CD4-positive, alpha-beta T cell (primary cell): ENCODE measurements around the gene HELZ2. TPM values are rescaled to one million over a fixed set of nuclear protein-coding genes. Genes with fewer than 3 reads are reported as not detected.

ENCODE experiments used
- ATAC-seq: fragments of 200-7000 bp; cut with Tn5 transposase; one replicate; pipeline ENCODE4 v1.10.0; 2022; ENCODE audit warnings: mild to moderate bottlenecking; ENCODE audit not compliant: poor library complexity
- CTCF ChIA-PET: fragments of 350-600 bp; sonication (Branson Sonifier 250); formaldehyde crosslinking; loops from one replicate; lab custom pipeline; 2021; ENCODE audit warnings: antibody characterized with exemption, inconsistent platforms; lab: Charles Lee
- POLR2A ChIA-PET: fragments of 350-600 bp; sonication (Branson Sonifier 250); formaldehyde crosslinking; loops from one replicate; lab custom pipeline; 2021; ENCODE audit warnings: antibody characterized with exemption, inconsistent platforms; lab: Charles Lee
- DNase-seq, 14 experiments: peaks; one replicate each; pipeline ENCODE4 v3.0.0-alpha.2; 2013 to 2020; ENCODE audit warnings: mixed read lengths in 2 of 14
- H3K27ac ChIP-seq, 2 donors: one replicate each; pipeline versions ENCODE4 v1.5.1 to v1.7.0; 2013; ENCODE audit warnings: low read length in 2 of 2, low read depth in 1 of 2, mild to moderate bottlenecking in 1 of 2
- H3K27me3 ChIP-seq, 2 experiments: 1 replicate in 1 of 2; 2 replicates in 1 of 2; pipeline versions ENCODE4 v1.6.1 to v1.7.0; 2013; ENCODE audit warnings: low read length in 2 of 2, control low read depth in 1 of 2, mild to moderate bottlenecking in 1 of 2, moderate library complexity in 1 of 2; ENCODE audit not compliant: insufficient read depth in 2 of 2, control insufficient read depth in 1 of 2
- H3K36me3 ChIP-seq: one replicate; pipeline ENCODE4 v1.6.1; 2013; ENCODE audit warnings: low read length, control low read depth; ENCODE audit not compliant: insufficient read depth
- H3K4me1 ChIP-seq: one replicate; pipeline ENCODE4 v1.6.1; 2013; ENCODE audit warnings: low read length, control low read depth; ENCODE audit not compliant: insufficient read depth
- H3K4me3 ChIP-seq: one replicate; pipeline ENCODE4 v1.5.1; 2013; ENCODE audit warnings: mild to moderate bottlenecking, low read length, moderate library complexity
- H3K9me3 ChIP-seq, 2 experiments: 1 replicate in 1 of 2; 2 replicates in 1 of 2; pipeline versions ENCODE4 v1.6.1 to v1.7.0; 2013; ENCODE audit warnings: low read length in 2 of 2, mild to moderate bottlenecking in 2 of 2, control low read depth in 1 of 2, moderate library complexity in 1 of 2; ENCODE audit not compliant: control insufficient read depth in 1 of 2, insufficient read depth in 1 of 2
- H3K27ac Mint-ChIP-seq: one replicate; pipeline ENCODE4 v1.8.0; 2020; ENCODE audit warnings: mixed read lengths
- H3K27me3 Mint-ChIP-seq: one replicate; pipeline ENCODE4 v1.8.0; 2021; ENCODE audit warnings: mixed read lengths
- H3K36me3 Mint-ChIP-seq: one replicate; pipeline ENCODE4 v1.8.0; 2021; ENCODE audit warnings: low read depth, mixed read lengths
- H3K4me1 Mint-ChIP-seq: one replicate; pipeline ENCODE4 v1.8.0; 2021; ENCODE audit warnings: low read depth, mixed read lengths
- H3K4me3 Mint-ChIP-seq: one replicate; pipeline ENCODE4 v1.8.0; 2020; ENCODE audit warnings: mild to moderate bottlenecking, mixed read lengths
- H3K9me3 Mint-ChIP-seq: one replicate; pipeline ENCODE4 v1.8.0; 2020; ENCODE audit warnings: mixed read lengths
- intact Hi-C, 2 experiments: fragments of 100-400 bp; cut with DNase I in 1 of 2; cut with micrococcal nuclease in 1 of 2; formaldehyde crosslinking; loops; one replicate each; pipeline versions ENCODE4 v1.15.1 to v1.9.0; 2023 to 2025; cut with DNase I, micrococcal nuclease
- total RNA-seq, 174 experiments: library from RNA in 2 of 174; stranded (reverse) in 2 of 174; gene quantifications; one replicate each; pipeline ENCODE4 v1.2.3 and lab custom pipeline; 2021 to 2026
- TF ChIP-seq, protein P1 (sequence below): fragments of 200-600 bp; IDR thresholded peaks from one replicate; pipeline ENCODE4 v1.8.0; 2022; ENCODE audit warnings: antibody characterized with exemption, mild to moderate bottlenecking

Gene HELZ2
- total RNA-seq, 2 experiments from 2014 or later = 57.7 to 59.6 TPM

DNA sequence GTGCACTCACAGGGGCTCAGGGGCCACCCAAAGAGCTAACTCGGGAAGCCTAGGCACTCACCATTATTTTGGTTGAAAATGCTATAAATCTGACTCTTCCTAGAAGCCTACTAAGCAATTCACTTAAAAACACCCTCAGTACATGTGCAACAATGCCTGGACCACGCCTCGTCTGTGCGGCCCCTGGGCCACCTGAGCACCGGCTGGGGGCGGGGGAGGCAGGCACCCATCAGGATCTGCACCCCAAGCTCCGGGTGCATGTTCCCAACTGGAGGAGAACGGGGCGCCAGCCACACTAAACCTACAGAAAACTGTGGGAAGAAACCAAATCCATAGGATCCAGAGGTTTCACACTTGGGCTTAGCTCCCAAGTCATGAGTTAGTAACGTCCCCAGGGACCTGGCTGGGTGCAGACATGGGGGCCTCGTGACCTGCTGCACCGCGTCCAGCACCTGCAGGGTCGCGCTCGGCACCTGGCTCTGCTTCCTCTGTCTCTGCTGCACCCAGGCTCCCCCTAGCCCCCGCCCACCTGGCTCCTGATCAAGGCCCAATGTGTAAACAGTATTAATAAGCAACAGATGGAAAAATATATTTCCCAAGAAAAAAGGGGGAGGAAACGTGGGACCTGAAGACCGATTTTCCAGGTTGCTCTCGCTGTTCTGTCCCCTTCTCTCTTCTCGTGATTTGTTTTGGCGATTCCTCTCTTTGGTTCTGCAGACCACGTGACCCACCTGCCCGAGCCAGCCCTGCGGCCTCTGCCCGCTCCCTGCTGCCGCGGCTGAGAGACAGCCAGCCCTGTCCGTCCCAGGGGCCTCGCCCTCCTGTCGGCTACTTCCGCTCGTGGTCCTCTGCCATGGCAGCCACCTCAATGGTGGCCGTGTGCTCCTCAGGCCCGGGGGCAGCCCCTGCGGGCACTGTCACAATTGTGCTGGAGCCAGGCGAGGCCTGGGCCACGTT lies 15.5 kb upstream of the HELZ2 start:
- TF ChIP-seq, protein P1, sequence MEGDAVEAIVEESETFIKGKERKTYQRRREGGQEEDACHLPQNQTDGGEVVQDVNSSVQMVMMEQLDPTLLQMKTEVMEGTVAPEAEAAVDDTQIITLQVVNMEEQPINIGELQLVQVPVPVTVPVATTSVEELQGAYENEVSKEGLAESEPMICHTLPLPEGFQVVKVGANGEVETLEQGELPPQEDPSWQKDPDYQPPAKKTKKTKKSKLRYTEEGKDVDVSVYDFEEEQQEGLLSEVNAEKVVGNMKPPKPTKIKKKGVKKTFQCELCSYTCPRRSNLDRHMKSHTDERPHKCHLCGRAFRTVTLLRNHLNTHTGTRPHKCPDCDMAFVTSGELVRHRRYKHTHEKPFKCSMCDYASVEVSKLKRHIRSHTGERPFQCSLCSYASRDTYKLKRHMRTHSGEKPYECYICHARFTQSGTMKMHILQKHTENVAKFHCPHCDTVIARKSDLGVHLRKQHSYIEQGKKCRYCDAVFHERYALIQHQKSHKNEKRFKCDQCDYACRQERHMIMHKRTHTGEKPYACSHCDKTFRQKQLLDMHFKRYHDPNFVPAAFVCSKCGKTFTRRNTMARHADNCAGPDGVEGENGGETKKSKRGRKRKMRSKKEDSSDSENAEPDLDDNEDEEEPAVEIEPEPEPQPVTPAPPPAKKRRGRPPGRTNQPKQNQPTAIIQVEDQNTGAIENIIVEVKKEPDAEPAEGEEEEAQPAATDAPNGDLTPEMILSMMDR = no peak
- Histone ChIP-seq H3K4me3 (no peak overlapping the region), H3K36me3 (peaks cover 50% of the 10 kb centered on the region), H3K27ac (no peak overlapping the region), H3K4me1 (peaks cover 18% of the 10 kb centered on the region), H3K27me3 (no peaks in the 10 kb centered on the region), H3K9me3 (no peaks in the 10 kb centered on the region)
- Mint-ChIP-seq H3K36me3 (peaks cover 60% of the 10 kb centered on the region), H3K9me3 (no peaks in the 10 kb centered on the region), H3K4me3 (no peak overlapping the region), H3K27ac (no peak overlapping the region), H3K4me1 (peaks cover 23% of the 10 kb centered on the region), H3K27me3 (no peaks in the 10 kb centered on the region)
- ATAC-seq (no peak), DNase-seq (no peak)
- intact Hi-C loops = no loop called here
- POLR2A ChIA-PET = no interaction called here
- CTCF ChIA-PET = no interaction called here

- ATAC-seq (no peak), DNase-seq (no peak)
- Histone ChIP-seq H3K4me3 (no peak overlapping the region), H3K9me3 (no peaks in the 10 kb centered on the region), H3K4me1 (peaks cover 18% of the 10 kb centered on the region), H3K27ac (no peak overlapping the region), H3K36me3 (peaks cover 42% of the 10 kb centered on the region), H3K27me3 (no peaks in the 10 kb centered on the region)
- CTCF ChIA-PET = no interaction called here
- H3K4me1 Mint-ChIP-seq = peaks cover 23% of the 10 kb centered on the region
- H3K27me3 Mint-ChIP-seq = no peaks in the 10 kb centered on the region
- POLR2A ChIA-PET = interaction anchor here (0.9 to 1.5 kb wide), 5 partner anchors 11 to 53 kb away, joined by 3 to 11 read pairs (median 5); partner anchors contain the start of gene GMEB2
- peaks cover 51% of the 10 kb centered on the region for H3K36me3 Mint-ChIP-seq
- TF ChIP-seq, protein P1 = no peak
- no peak overlapping the region for H3K4me3 Mint-ChIP-seq
- no peaks in the 10 kb centered on the region for H3K9me3 Mint-ChIP-seq
- intact Hi-C loops = no loop called here
- peak overlapping the region; percentile 86 for H3K27ac Mint-ChIP-seq
These were observed 14.6 kb upstream of the HELZ2 start for GRCh38 chr20:63588641-63589041.

DNA sequence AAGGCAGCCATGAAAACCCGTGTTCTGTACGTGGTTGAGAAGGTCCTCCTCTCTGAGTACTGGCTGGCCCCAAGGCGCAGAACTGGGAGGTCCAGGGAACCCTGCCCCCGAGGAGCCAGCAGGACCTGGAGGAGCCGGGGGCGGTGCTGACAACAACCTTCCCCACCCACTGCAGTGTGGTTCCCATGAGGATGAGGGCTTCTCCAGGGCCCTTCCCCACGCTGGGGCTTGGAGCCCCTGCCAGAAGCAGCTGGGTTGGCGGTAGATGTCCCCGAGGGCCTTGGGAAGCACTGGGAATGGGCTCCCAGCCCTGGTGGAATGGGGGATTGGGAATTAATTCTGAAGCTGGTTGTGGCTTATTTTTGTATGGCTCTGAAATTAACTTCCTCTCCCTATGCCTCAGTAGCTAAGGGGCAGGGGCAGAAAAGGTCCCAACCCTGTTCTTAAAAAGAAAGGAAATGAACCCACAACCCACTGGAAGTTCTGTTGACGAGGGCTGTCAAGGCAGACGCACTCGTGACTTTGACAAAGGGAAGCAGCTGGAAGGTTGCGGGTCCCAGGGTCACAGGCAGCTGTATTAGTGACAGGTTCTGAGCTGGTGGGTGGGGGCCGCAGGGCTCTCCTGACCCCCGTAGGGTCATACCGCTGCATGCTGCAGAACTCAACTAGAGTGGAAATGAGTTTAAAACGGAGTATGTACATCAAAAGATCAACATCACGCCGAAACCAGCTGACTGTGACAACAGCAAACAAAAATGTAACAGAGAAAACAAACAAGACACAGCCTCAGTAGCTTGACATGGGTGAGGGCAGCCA lies 13.9 kb upstream of the HELZ2 start:
- peak in 5 of 14 experiments; percentile 16 to 43 (median 36) for DNase-seq
- POLR2A ChIA-PET = interaction anchor here (0.9 to 1.5 kb wide), 6 partner anchors 11 to 54 kb away, joined by 3 to 11 read pairs (median 4); partner anchors contain the start of gene GMEB2

More for the DNA sequence above, 13.9 kb upstream of the HELZ2 start:
- peak; percentile 84 for ATAC-seq
- CTCF ChIA-PET = no interaction called here
- H3K27me3 Mint-ChIP-seq = no peaks in the 10 kb centered on the region
- TF ChIP-seq, protein P1 = no peak
- no peaks in the 10 kb centered on the region for H3K9me3 Mint-ChIP-seq
- H3K4me1 Mint-ChIP-seq = peaks cover 23% of the 10 kb centered on the region
- peak overlapping the region; percentile 86 for H3K27ac Mint-ChIP-seq
- Histone ChIP-seq H3K9me3 (no peaks in the 10 kb centered on the region), H3K27ac (no peak overlapping the region), H3K27me3 (no peaks in the 10 kb centered on the region), H3K36me3 (peaks cover 36% of the 10 kb centered on the region), H3K4me1 (peaks cover 18% of the 10 kb centered on the region), H3K4me3 (no peak overlapping the region)
- H3K36me3 Mint-ChIP-seq = peaks cover 44% of the 10 kb centered on the region
- peak overlapping the region; percentile 45 for H3K4me3 Mint-ChIP-seq
- intact Hi-C loops = no loop called here
